Cardiac muscle cell (in vitro differentiated cells and primary cell): ENCODE results near the gene MAP3K10. TPM values are rescaled to one million over a fixed set of nuclear protein-coding genes. Genes with fewer than 3 reads are reported as not detected.
A peak's percentile ranks its signal among the peaks of the same experiment; 100 is the strongest.

Experiments used
- DNase-seq, 2 donors: peaks; one replicate each; pipeline versions ENCODE4 v3.0.0 to v3.0.0-alpha.2; 2010 to 2017; ENCODE audit warnings: low read depth in 1 of 2, low spot score in 1 of 2
- H3K27ac ChIP-seq: fragments of 200-600 bp; sonication (generic); 2 replicates; pipeline ENCODE4 v1.5.1; 2016
- H3K27me3 ChIP-seq: fragments of 200-600 bp; sonication (generic); 2 replicates; pipeline ENCODE4 v1.6.0; 2016; ENCODE audit warnings: control low read depth
- H3K36me3 ChIP-seq: fragments of 200-600 bp; sonication (generic); 2 replicates; pipeline ENCODE4 v1.5.1; 2016; ENCODE audit warnings: control low read depth
- H3K4me1 ChIP-seq: fragments of 200-600 bp; sonication (generic); 2 replicates; pipeline ENCODE4 v1.8.1; 2017; ENCODE audit warnings: low read depth, mild to moderate bottlenecking, mixed run types
- H3K4me3 ChIP-seq: fragments of 200-600 bp; sonication (generic); 2 replicates; pipeline ENCODE4 v1.5.1; 2016; ENCODE audit warnings: mild to moderate bottlenecking
- H3K9me3 ChIP-seq: fragments of 200-600 bp; sonication (generic); 2 replicates; pipeline ENCODE4 v1.5.1; 2017; ENCODE audit warnings: low read depth, mild to moderate bottlenecking, control low read depth
- CTCF ChIP-seq: IDR thresholded peaks from 2 replicates; pipeline ENCODE4 v1.5.1; 2012; ENCODE audit warnings: low read depth, mild to moderate bottlenecking, low read length
- polyA plus RNA-seq: library from polyadenylated mRNA; unstranded; fragments of >200 nt; fragmentation: Nextera tagmentation; extraction: Ambion mirVana; gene quantifications from 2 replicates; pipeline ENCODE4 v1.2.1, GENCODE V29; 2016
- total RNA-seq: library from RNA; depleted of rRNA; stranded (reverse); fragments of >200 nt; gene quantifications from 2 replicates; pipeline ENCODE4 v1.2.3, GENCODE V29; 2016

The MAP3K10 gene
- total and polyA plus RNA-seq, 2 experiments from 2014 or later = 10.0 to 30.5 TPM

- no peak for TF ChIP-seq CTCF
- peaks cover 5% of the 10 kb centered on the region for H3K36me3 ChIP-seq
- H3K27ac ChIP-seq = peak overlapping the region; percentile 79
- DNase-seq = no peak
- H3K4me3 ChIP-seq = no peak overlapping the region
- no peaks in the 10 kb centered on the region for H3K27me3 ChIP-seq
- H3K4me1 ChIP-seq = peaks cover 11% of the 10 kb centered on the region
- no peaks in the 10 kb centered on the region for H3K9me3 ChIP-seq
Observed at GRCh38 chr19:40231057-40231456, 39.8 kb downstream of the MAP3K10 start.

- no peaks in the 10 kb centered on the region for H3K27me3 ChIP-seq
- no peak for TF ChIP-seq CTCF
- peak; percentile 33 to 56 for DNase-seq
- H3K27ac ChIP-seq = peak overlapping the region; percentile 79
- peaks cover 11% of the 10 kb centered on the region for H3K4me1 ChIP-seq
- H3K4me3 ChIP-seq = no peak overlapping the region
- no peaks in the 10 kb centered on the region for H3K9me3 ChIP-seq
- H3K36me3 ChIP-seq = peaks cover 5% of the 10 kb centered on the region
Observed at GRCh38 chr19:40231544-40232424, 40.6 kb downstream of the MAP3K10 start.

GRCh38 chr19:40232479-40232878 is 41.3 kb downstream of the MAP3K10 start:
- Histone ChIP-seq H3K36me3 (peaks cover 10% of the 10 kb centered on the region), H3K27me3 (no peaks in the 10 kb centered on the region), H3K4me1 (peaks cover 11% of the 10 kb centered on the region), H3K27ac (peak overlapping the region; percentile 79), H3K4me3 (no peak overlapping the region), H3K9me3 (no peaks in the 10 kb centered on the region)
- DNase-seq = no peak
- TF ChIP-seq CTCF = no peak

GRCh38 chr19:40232949-40233810 is 42.0 kb downstream of the MAP3K10 start:
- Histone ChIP-seq H3K4me1 (peaks cover 11% of the 10 kb centered on the region), H3K27ac (peak overlapping the region; percentile 79), H3K9me3 (no peaks in the 10 kb centered on the region), H3K36me3 (peaks cover 10% of the 10 kb centered on the region), H3K27me3 (no peaks in the 10 kb centered on the region), H3K4me3 (no peak overlapping the region)
- DNase-seq = no peak
- TF ChIP-seq CTCF = no peak

- peaks cover 12% of the 10 kb centered on the region for H3K36me3 ChIP-seq
- no peaks in the 10 kb centered on the region for H3K9me3 ChIP-seq
- H3K27ac ChIP-seq = no peak overlapping the region
- no peak for DNase-seq
- peaks cover 11% of the 10 kb centered on the region for H3K4me1 ChIP-seq
- TF ChIP-seq CTCF = no peak
- no peaks in the 10 kb centered on the region for H3K27me3 ChIP-seq
- H3K4me3 ChIP-seq = no peak overlapping the region
Observed at GRCh38 chr19:40233811-40234389, 42.7 kb downstream of the MAP3K10 start.
